Chondrocyte (in vitro differentiated cells): Measurements from ENCODE around the gene NEDD1. TPM values are rescaled to one million over a fixed set of nuclear protein-coding genes. Genes with fewer than 3 reads are reported as not detected.

Experiments used
- DNase-seq: peaks from one replicate; pipeline ENCODE4 v3.0.0; 2021; ENCODE audit warnings: mixed read lengths, low spot score
- H3K27ac Mint-ChIP-seq: one replicate; pipeline ENCODE4 v1.8.0; 2021; ENCODE audit warnings: mild to moderate bottlenecking, moderate library complexity, mixed read lengths; ENCODE audit not compliant: unreplicated experiment
- H3K27me3 Mint-ChIP-seq: 2 replicates; pipeline ENCODE4 v1.8.0; 2021; ENCODE audit warnings: low read depth, mixed read lengths
- H3K36me3 Mint-ChIP-seq: 2 replicates; pipeline ENCODE4 v1.8.0; 2021; ENCODE audit warnings: low read depth, mixed read lengths
- H3K4me1 Mint-ChIP-seq: 2 replicates; pipeline ENCODE4 v1.8.0; 2021; ENCODE audit warnings: low read depth, mild to moderate bottlenecking, mixed read lengths
- H3K4me3 Mint-ChIP-seq: one replicate; pipeline ENCODE4 v1.8.0; 2021; ENCODE audit warnings: mild to moderate bottlenecking, moderate library complexity, mixed read lengths; ENCODE audit not compliant: unreplicated experiment
- H3K9me3 Mint-ChIP-seq: 2 replicates; pipeline ENCODE4 v1.8.0; 2021; ENCODE audit warnings: low read depth, mixed read lengths
- CTCF ChIP-seq: fragments of 200-600 bp; sonication (generic); IDR thresholded peaks from 2 replicates; pipeline ENCODE4 v1.5.0; 2021; ENCODE audit warnings: antibody characterized with exemption, mild to moderate bottlenecking, moderate library complexity
- total RNA-seq: library from RNA; stranded (reverse); gene quantifications from 3 replicates; pipeline ENCODE4 v1.2.1, GENCODE V29; 2021

The NEDD1 gene
- total RNA-seq, 1 donor from 2014 or later: 19.9 TPM

- no peak for TF ChIP-seq CTCF
- Mint-ChIP-seq H3K9me3 (peaks cover 10% of the 10 kb centered on the region), H3K4me1 (peaks cover 9% of the 10 kb centered on the region), H3K4me3 (no peak overlapping the region), H3K27ac (no peak overlapping the region), H3K27me3 (peaks cover 15% of the 10 kb centered on the region), H3K36me3 (no peaks in the 10 kb centered on the region)
- DNase-seq: no peak
Observed at GRCh38 chr12:96876966-96877365, 30.1 kb upstream of the NEDD1 start.

- no peak for DNase-seq
- H3K27me3 Mint-ChIP-seq: peaks cover 13% of the 10 kb centered on the region
- H3K4me3 Mint-ChIP-seq: no peak overlapping the region
- H3K4me1 Mint-ChIP-seq: peaks cover 9% of the 10 kb centered on the region
- no peak for TF ChIP-seq CTCF
- peaks cover 4% of the 10 kb centered on the region for H3K9me3 Mint-ChIP-seq
- H3K27ac Mint-ChIP-seq: no peak overlapping the region
- H3K36me3 Mint-ChIP-seq: no peaks in the 10 kb centered on the region
Observed at GRCh38 chr12:96878704-96879103, 28.4 kb upstream of the NEDD1 start.

GRCh38 chr12:96879301-96879700 lies 27.8 kb upstream of the NEDD1 start:
- Mint-ChIP-seq H3K9me3 (peaks cover 4% of the 10 kb centered on the region), H3K27me3 (peaks cover 10% of the 10 kb centered on the region), H3K4me3 (no peak overlapping the region), H3K27ac (no peak overlapping the region), H3K4me1 (peaks cover 9% of the 10 kb centered on the region), H3K36me3 (no peaks in the 10 kb centered on the region)
- no peak for DNase-seq
- TF ChIP-seq CTCF: no peak

- DNase-seq: no peak
- TF ChIP-seq CTCF: no peak
- Mint-ChIP-seq H3K36me3 (no peaks in the 10 kb centered on the region), H3K27me3 (peaks cover 10% of the 10 kb centered on the region), H3K4me1 (peaks cover 9% of the 10 kb centered on the region), H3K27ac (no peak overlapping the region), H3K4me3 (no peak overlapping the region), H3K9me3 (peaks cover 4% of the 10 kb centered on the region)
Observed at GRCh38 chr12:96880220-96880619, 26.8 kb upstream of the NEDD1 start.

- peaks cover 9% of the 10 kb centered on the region for H3K4me1 Mint-ChIP-seq
- peaks cover 4% of the 10 kb centered on the region for H3K27me3 Mint-ChIP-seq
- peaks cover 4% of the 10 kb centered on the region for H3K9me3 Mint-ChIP-seq
- no peak for DNase-seq
- H3K36me3 Mint-ChIP-seq: no peaks in the 10 kb centered on the region
- no peak overlapping the region for H3K4me3 Mint-ChIP-seq
- no peak for TF ChIP-seq CTCF
- H3K27ac Mint-ChIP-seq: no peak overlapping the region
Observed at GRCh38 chr12:96881608-96882007, 25.4 kb upstream of the NEDD1 start.
